Endothelial cell (in vitro differentiated cells): ENCODE measurements around the gene IMPDH2. TPM values are rescaled to one million over a fixed set of nuclear protein-coding genes. Genes with fewer than 3 reads are reported as not detected.

Experiments used
- DNase-seq: peaks from one replicate; pipeline ENCODE4 v3.0.0; 2021; ENCODE audit warnings: low spot score
- H3K27ac Mint-ChIP-seq: one replicate; pipeline ENCODE4 v1.8.0; 2021; ENCODE audit warnings: mixed read lengths, inconsistent platforms; ENCODE audit not compliant: unreplicated experiment
- H3K27me3 Mint-ChIP-seq: one replicate; pipeline ENCODE4 v1.8.0; 2021; ENCODE audit warnings: mild to moderate bottlenecking, moderate library complexity, mixed read lengths, inconsistent platforms; ENCODE audit not compliant: unreplicated experiment
- H3K36me3 Mint-ChIP-seq: one replicate; pipeline ENCODE4 v1.8.0; 2021; ENCODE audit warnings: mild to moderate bottlenecking, low read depth, mixed read lengths, inconsistent platforms; ENCODE audit not compliant: unreplicated experiment
- H3K4me1 Mint-ChIP-seq: one replicate; pipeline ENCODE4 v1.8.0; 2021; ENCODE audit warnings: mild to moderate bottlenecking, mixed read lengths, inconsistent platforms; ENCODE audit not compliant: unreplicated experiment
- H3K4me3 Mint-ChIP-seq: one replicate; pipeline ENCODE4 v1.8.0; 2021; ENCODE audit warnings: mild to moderate bottlenecking, mixed read lengths, inconsistent platforms; ENCODE audit not compliant: unreplicated experiment
- H3K9me3 Mint-ChIP-seq: one replicate; pipeline ENCODE4 v1.8.0; 2021; ENCODE audit warnings: mixed read lengths, inconsistent platforms; ENCODE audit not compliant: unreplicated experiment
- total RNA-seq: library from RNA; stranded (reverse); fragmentation: NEBNext Ultra II Directional; extraction: Animal tissue kit (Norgen Biotek cat#: 25700); gene quantifications from one replicate; pipeline ENCODE4 v1.2.1, GENCODE V29; 2021; ENCODE audit not compliant: unreplicated experiment
- TF ChIP-seq, protein P1 (sequence below): fragments of 200-600 bp; sonication (generic); IDR thresholded peaks from one replicate; pipeline ENCODE4 v1.5.0; 2021; ENCODE audit warnings: antibody characterized with exemption; ENCODE audit not compliant: unreplicated experiment

The IMPDH2 gene
- total RNA-seq, 1 donor from 2014 or later, result 111 TPM

- H3K4me3 Mint-ChIP-seq, result no peak overlapping the region
- no peaks in the 10 kb centered on the region for H3K9me3 Mint-ChIP-seq
- H3K36me3 Mint-ChIP-seq, result peaks cover 27% of the 10 kb centered on the region
- peaks cover 13% of the 10 kb centered on the region for H3K4me1 Mint-ChIP-seq
- H3K27ac Mint-ChIP-seq, result no peak overlapping the region
- TF ChIP-seq, protein P1, sequence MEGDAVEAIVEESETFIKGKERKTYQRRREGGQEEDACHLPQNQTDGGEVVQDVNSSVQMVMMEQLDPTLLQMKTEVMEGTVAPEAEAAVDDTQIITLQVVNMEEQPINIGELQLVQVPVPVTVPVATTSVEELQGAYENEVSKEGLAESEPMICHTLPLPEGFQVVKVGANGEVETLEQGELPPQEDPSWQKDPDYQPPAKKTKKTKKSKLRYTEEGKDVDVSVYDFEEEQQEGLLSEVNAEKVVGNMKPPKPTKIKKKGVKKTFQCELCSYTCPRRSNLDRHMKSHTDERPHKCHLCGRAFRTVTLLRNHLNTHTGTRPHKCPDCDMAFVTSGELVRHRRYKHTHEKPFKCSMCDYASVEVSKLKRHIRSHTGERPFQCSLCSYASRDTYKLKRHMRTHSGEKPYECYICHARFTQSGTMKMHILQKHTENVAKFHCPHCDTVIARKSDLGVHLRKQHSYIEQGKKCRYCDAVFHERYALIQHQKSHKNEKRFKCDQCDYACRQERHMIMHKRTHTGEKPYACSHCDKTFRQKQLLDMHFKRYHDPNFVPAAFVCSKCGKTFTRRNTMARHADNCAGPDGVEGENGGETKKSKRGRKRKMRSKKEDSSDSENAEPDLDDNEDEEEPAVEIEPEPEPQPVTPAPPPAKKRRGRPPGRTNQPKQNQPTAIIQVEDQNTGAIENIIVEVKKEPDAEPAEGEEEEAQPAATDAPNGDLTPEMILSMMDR, result no peak
- DNase-seq, result no peak
- peaks cover 7% of the 10 kb centered on the region for H3K27me3 Mint-ChIP-seq
Observed at GRCh38 chr3:49025793-49026520, 3.2 kb downstream of the IMPDH2 start.

DNA sequence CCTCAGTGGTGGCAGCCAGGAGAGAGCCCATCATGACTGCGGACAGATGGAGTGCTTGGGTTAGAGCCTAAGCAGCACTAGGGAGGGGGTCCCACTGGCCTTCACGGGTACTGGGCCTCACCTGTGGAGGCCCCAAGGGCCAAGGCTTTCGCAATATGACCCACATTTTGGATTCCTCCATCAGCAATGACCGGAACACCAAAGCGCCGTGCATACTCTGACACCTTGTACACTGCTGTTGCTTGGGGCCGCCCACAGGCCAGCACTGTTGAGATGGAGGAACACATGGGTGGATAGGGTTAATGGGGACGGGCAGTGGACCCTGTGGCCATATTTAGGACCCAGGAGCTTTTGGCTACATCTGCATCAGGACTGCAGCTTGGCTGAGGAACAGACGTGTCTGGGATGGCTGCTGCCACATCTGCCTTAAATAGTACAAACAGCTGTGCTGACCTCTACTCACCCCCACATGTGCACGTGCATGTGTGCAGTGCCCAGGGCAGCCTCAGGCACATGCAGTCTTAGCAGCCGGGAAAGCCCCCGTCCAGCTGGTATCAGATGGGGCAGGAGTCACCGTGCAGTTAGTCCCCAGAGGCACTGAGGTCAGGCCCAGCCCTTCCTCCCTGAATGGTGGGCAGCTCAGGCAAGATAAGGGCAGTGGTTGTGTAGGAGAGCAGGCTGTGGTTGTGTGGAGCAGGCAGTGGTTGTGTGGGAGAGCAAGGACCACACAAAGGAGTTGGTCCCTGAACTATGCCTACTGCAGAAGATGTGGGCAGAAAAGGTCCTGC lies 4.0 kb downstream of the IMPDH2 start:
- peaks cover 13% of the 10 kb centered on the region for H3K4me1 Mint-ChIP-seq
- no peak for DNase-seq
- H3K27me3 Mint-ChIP-seq, result peaks cover 8% of the 10 kb centered on the region
- H3K4me3 Mint-ChIP-seq, result no peak overlapping the region
- peaks cover 27% of the 10 kb centered on the region for H3K36me3 Mint-ChIP-seq
- no peaks in the 10 kb centered on the region for H3K9me3 Mint-ChIP-seq
- TF ChIP-seq, protein P1, result no peak
- H3K27ac Mint-ChIP-seq, result no peak overlapping the region

DNA sequence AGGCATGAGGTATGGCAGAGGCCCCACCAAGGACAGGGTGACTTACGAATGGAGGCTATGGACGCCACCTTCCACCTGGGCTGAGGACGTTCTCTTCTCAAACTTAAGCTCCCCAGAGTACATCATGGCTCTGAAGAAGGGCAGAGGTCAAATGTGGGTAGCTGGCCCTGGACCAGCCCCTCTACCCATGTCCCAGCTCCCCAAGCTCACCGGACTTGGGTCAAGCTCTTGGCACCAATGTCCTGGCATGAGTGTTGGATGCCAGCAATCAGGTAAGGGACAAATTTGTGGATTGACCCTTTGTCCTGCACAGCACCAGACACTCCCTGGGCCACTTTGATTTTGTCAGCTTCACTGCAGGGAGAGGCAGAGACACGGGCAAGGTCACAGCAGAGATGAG lies 4.7 kb downstream of the IMPDH2 start:
- TF ChIP-seq, protein P1, result no peak
- DNase-seq, result no peak
- Mint-ChIP-seq H3K9me3 (no peaks in the 10 kb centered on the region), H3K4me1 (peaks cover 20% of the 10 kb centered on the region), H3K4me3 (no peak overlapping the region), H3K27ac (no peak overlapping the region), H3K36me3 (peaks cover 27% of the 10 kb centered on the region), H3K27me3 (peaks cover 12% of the 10 kb centered on the region)

- H3K36me3 Mint-ChIP-seq, result peaks cover 27% of the 10 kb centered on the region
Observed at GRCh38 chr3:49023775-49024174, 5.4 kb downstream of the IMPDH2 start.

More at GRCh38 chr3:49023775-49024174, 5.4 kb downstream of the IMPDH2 start:
- no peak for DNase-seq
- peaks cover 22% of the 10 kb centered on the region for H3K4me1 Mint-ChIP-seq
- no peaks in the 10 kb centered on the region for H3K9me3 Mint-ChIP-seq
- no peak overlapping the region for H3K4me3 Mint-ChIP-seq
- TF ChIP-seq, protein P1, result no peak
- H3K27me3 Mint-ChIP-seq, result peaks cover 15% of the 10 kb centered on the region
- H3K27ac Mint-ChIP-seq, result no peak overlapping the region
